Urinary bladder (tissue), 4 donors: Measurements from ENCODE around the gene SFRP2. TPM values are rescaled to one million over a fixed set of nuclear protein-coding genes. Genes with fewer than 3 reads are reported as not detected.

Experiments used
- DNase-seq: peaks from one replicate; pipeline ENCODE4 v3.0.0-alpha.2; 2015; ENCODE audit errors: extremely low spot score
- H3K27ac ChIP-seq: one replicate; pipeline ENCODE4 v1.5.1; 2013; ENCODE audit warnings: low read depth, mild to moderate bottlenecking, moderate library complexity
- H3K36me3 ChIP-seq: one replicate; pipeline ENCODE4 v1.6.1; 2013; ENCODE audit warnings: mild to moderate bottlenecking, moderate library complexity; ENCODE audit not compliant: insufficient read depth
- H3K4me1 ChIP-seq: one replicate; pipeline ENCODE4 v1.6.1; 2013; ENCODE audit warnings: mild to moderate bottlenecking, moderate library complexity; ENCODE audit not compliant: insufficient read depth
- H3K4me3 ChIP-seq: one replicate; pipeline ENCODE4 v1.5.1; 2013; ENCODE audit warnings: low read depth, low read length
- WGBS: extraction: QIAGEN DNeasy Blood & Tissue Kit; methylation state at CpG from one replicate; pipeline ENCODE4 v1.1.7; 2013; 5-methylcytosine and 5-hydroxymethylcytosine counted together
- polyA plus RNA-seq: library from polyadenylated mRNA; stranded (reverse); fragments of 200-250 nt; gene quantifications from one replicate; pipeline ENCODE4 v1.2.3, GENCODE V29; 2013
- total RNA-seq: library from RNA; depleted of rRNA; stranded (reverse); fragments of >200 nt; gene quantifications from one replicate; pipeline ENCODE4 v1.2.3, GENCODE V29; 2014
- donor health status: healthy with polysubstance abuse.
- donor health status: healthy.

Gene SFRP2
- total and polyA plus RNA-seq, 2 donors: 62.9 to 119 TPM

GRCh38 chr4:153809916-153810810 lies 21.3 kb upstream of the SFRP2 start:
- 91% methylated on average over 9 of the region's 9 CpGs for WGBS
- H3K27ac ChIP-seq: no peak overlapping the region

GRCh38 chr4:153809307-153809706 lies 20.4 kb upstream of the SFRP2 start:
- Histone ChIP-seq H3K4me3 (no peak overlapping the region), H3K36me3 (no peaks in the 10 kb centered on the region), H3K4me1 (no peaks in the 10 kb centered on the region), H3K27ac (no peak overlapping the region)
- no peak for DNase-seq

More at GRCh38 chr4:153809916-153810810, 21.3 kb upstream of the SFRP2 start:
- no peaks in the 10 kb centered on the region for H3K4me1 ChIP-seq
- DNase-seq: no peak
- H3K4me3 ChIP-seq: no peak overlapping the region
- no peaks in the 10 kb centered on the region for H3K36me3 ChIP-seq

GRCh38 chr4:153808175-153808574 lies 19.3 kb upstream of the SFRP2 start:
- 30% methylated on average over 1 of the region's 1 CpG for WGBS
- H3K4me3 ChIP-seq: no peak overlapping the region

GRCh38 chr4:153806073-153806472 lies 17.2 kb upstream of the SFRP2 start:
- H3K4me1 ChIP-seq: no peaks in the 10 kb centered on the region

More at GRCh38 chr4:153808175-153808574, 19.3 kb upstream of the SFRP2 start:
- Histone ChIP-seq H3K36me3 (no peaks in the 10 kb centered on the region), H3K4me1 (no peaks in the 10 kb centered on the region), H3K27ac (no peak overlapping the region)
- no peak for DNase-seq

GRCh38 chr4:153804722-153805121 lies 15.8 kb upstream of the SFRP2 start:
- H3K4me3 ChIP-seq: no peak overlapping the region
- DNase-seq: no peak
- no peaks in the 10 kb centered on the region for H3K4me1 ChIP-seq
- H3K36me3 ChIP-seq: no peaks in the 10 kb centered on the region
- no peak overlapping the region for H3K27ac ChIP-seq
- WGBS: 21% methylated on average over 3 of the region's 3 CpGs

More at GRCh38 chr4:153806073-153806472, 17.2 kb upstream of the SFRP2 start:
- Histone ChIP-seq H3K27ac (no peak overlapping the region), H3K4me3 (no peak overlapping the region), H3K36me3 (no peaks in the 10 kb centered on the region)
- DNase-seq: no peak
- 94% methylated on average over 30 of the region's 30 CpGs for WGBS

GRCh38 chr4:153799694-153800074 lies 10.8 kb upstream of the SFRP2 start:
- H3K4me1 ChIP-seq: no peaks in the 10 kb centered on the region
- H3K36me3 ChIP-seq: no peaks in the 10 kb centered on the region
- 35% methylated on average over 2 of the region's 2 CpGs for WGBS
- H3K4me3 ChIP-seq: no peak overlapping the region
- DNase-seq: no peak
- no peak overlapping the region for H3K27ac ChIP-seq

GRCh38 chr4:153798901-153799693 lies 10.2 kb upstream of the SFRP2 start:
- H3K27ac ChIP-seq: no peak overlapping the region
- no peak overlapping the region for H3K4me3 ChIP-seq
- H3K4me1 ChIP-seq: no peaks in the 10 kb centered on the region
- no peak for DNase-seq
- no peaks in the 10 kb centered on the region for H3K36me3 ChIP-seq
- 53% methylated on average over 3 of the region's 3 CpGs for WGBS

- Histone ChIP-seq H3K27ac (no peak overlapping the region), H3K36me3 (no peaks in the 10 kb centered on the region), H3K4me1 (no peaks in the 10 kb centered on the region), H3K4me3 (no peak overlapping the region)
- WGBS: 18% methylated on average over 3 of the region's 3 CpGs
- DNase-seq: no peak
Observed at GRCh38 chr4:153798420-153798819, 9.5 kb upstream of the SFRP2 start.

- DNase-seq: no peak
- H3K4me3 ChIP-seq: no peak overlapping the region
Observed at GRCh38 chr4:153794006-153794405, 5.1 kb upstream of the SFRP2 start.

GRCh38 chr4:153792618-153793247 lies 3.9 kb upstream of the SFRP2 start:
- 25% methylated on average over 39 of the region's 39 CpGs for WGBS
- H3K36me3 ChIP-seq: no peaks in the 10 kb centered on the region
- no peak overlapping the region for H3K27ac ChIP-seq
- H3K4me3 ChIP-seq: no peak overlapping the region
- H3K4me1 ChIP-seq: peaks cover 2% of the 10 kb centered on the region
- DNase-seq: no peak

More at GRCh38 chr4:153794006-153794405, 5.1 kb upstream of the SFRP2 start:
- 68% methylated on average over 5 of the region's 5 CpGs for WGBS
- peaks cover under 1% of the 10 kb centered on the region for H3K4me1 ChIP-seq
- H3K36me3 ChIP-seq: no peaks in the 10 kb centered on the region
- H3K27ac ChIP-seq: no peak overlapping the region

- H3K4me3 ChIP-seq: no peak overlapping the region
- peaks cover 2% of the 10 kb centered on the region for H3K4me1 ChIP-seq
- DNase-seq: no peak
- H3K27ac ChIP-seq: no peak overlapping the region
- no peaks in the 10 kb centered on the region for H3K36me3 ChIP-seq
- 20% methylated on average over 37 of the region's 37 CpGs for WGBS
Observed at GRCh38 chr4:153791746-153792617, 3.1 kb upstream of the SFRP2 start.

GRCh38 chr4:153790962-153791551 lies 2.2 kb upstream of the SFRP2 start:
- DNase-seq: no peak
- Histone ChIP-seq H3K27ac (no peak overlapping the region), H3K4me3 (peak overlapping the region; percentile 23), H3K36me3 (no peaks in the 10 kb centered on the region), H3K4me1 (peaks cover 2% of the 10 kb centered on the region)
- WGBS: 8% methylated on average over 51 of the region's 51 CpGs
